GM08714 (cell line): ENCODE measurements around the gene TMA16.
A peak's percentile ranks its signal among the peaks of the same experiment; 100 is the strongest.
"Not testable (repeated sequence)": the region's sequence is repeated elsewhere in the genome, so short reads cannot be mapped to it uniquely, and the experiment has no call there.

Source experiments
- H3K4me3 ChIP-seq: fragments of 200-500 bp; sonication (Bioruptor generic); 2 replicates; pipeline ENCODE4 v1.5.1; 2014; ENCODE audit warnings: mild to moderate bottlenecking, low read length, inconsistent platforms
- ZNF274 ChIP-seq: IDR thresholded peaks from 2 replicates; pipeline ENCODE4 v1.6.1; 2012; ENCODE audit warnings: mild to moderate bottlenecking, low read depth, low read length

The TMA16 gene

DNA sequence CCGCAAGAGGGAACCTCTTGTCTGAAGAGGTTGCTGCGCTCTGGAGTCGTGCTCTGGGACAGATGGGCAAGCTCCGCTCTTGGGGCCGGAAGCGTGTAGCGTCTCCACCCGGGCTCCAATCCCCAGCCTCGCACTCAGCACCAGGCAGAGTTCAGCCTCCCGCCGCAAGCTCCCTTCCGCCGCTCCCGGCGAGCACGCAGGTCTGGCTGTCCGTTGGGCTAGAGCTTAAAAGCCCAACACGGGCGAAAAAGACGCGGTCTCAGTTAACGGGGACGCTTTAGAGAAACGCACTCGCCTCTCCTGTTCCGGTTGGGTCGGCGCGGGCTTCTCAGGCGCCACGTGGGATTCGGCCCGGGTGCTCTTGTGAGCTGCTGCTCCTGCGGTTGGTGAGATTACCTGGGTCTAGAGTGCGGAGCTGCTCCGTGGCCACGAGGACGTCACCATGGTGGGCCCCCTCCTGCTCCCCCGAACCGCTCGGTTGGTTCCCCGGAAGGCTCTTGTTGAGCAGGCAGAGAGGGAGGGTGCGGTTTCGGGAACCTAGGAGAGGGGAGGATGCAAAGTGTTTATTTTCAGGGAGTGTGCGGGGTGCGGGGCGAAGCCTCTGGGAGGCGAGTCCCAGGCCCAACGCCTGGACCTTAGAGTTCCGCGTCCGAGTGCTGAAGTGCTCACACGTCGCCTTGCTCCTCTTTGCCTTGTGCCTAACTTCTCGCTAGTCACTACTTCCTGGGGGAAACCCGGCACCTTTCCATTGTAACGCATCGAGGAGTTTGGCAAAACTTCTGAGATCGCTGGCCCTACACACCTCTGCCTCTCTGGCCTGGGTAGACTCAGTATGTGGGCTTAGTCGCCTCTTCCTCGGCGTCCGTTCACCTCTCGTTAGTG, at the start of gene TMA16:
TSS of gene TMA16 (plus strand) at position 331 of the 882 bp plus-strand sequence. CDS start at position 443, 112 bp downstream.
- peak within 1 kb of the TSS; percentile 67 for H3K4me3 ChIP-seq
- no peak for TF ChIP-seq ZNF274

DNA sequence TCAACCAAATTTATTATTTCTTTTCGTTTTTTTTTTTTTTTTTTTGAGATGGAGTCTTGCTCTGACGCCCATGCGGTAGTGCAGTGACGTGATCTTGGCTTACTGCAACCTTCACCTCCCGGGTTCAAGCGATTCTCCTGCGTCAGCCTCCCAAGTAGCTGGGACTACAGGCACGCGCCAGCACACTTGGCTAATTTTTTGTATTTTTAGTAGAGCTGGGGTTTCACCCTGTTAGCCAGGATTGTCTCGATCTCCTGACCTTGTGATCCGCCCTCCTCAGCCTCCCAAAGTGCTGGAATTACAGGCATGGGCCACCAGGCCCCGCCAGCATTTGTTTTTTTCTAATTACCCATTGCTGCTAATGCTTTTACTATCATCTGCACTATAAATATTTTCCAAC, 47.5 kb upstream of the TMA16 start:
- not testable (repeated sequence) for H3K4me3 ChIP-seq

DNA sequence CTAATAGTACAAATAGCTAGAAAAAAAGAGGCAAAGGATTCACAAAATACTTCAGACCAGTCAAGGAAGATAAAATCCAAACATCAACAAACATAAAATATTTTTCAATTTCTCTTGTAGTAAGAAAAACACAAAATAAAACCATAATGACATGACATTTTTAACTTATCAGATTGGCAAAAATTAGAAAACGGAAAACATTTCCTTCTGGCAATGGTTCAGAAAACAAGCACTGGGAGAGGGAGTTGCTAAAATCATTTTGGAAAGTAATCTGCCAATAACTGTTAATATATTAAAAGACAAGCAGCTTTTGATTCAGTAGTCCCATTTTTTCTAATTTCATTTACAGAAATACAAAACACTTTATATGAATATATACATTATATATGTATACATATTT, 47.0 kb upstream of the TMA16 start:
- TF ChIP-seq ZNF274: no peak
- H3K4me3 ChIP-seq: no peak overlapping the region

DNA sequence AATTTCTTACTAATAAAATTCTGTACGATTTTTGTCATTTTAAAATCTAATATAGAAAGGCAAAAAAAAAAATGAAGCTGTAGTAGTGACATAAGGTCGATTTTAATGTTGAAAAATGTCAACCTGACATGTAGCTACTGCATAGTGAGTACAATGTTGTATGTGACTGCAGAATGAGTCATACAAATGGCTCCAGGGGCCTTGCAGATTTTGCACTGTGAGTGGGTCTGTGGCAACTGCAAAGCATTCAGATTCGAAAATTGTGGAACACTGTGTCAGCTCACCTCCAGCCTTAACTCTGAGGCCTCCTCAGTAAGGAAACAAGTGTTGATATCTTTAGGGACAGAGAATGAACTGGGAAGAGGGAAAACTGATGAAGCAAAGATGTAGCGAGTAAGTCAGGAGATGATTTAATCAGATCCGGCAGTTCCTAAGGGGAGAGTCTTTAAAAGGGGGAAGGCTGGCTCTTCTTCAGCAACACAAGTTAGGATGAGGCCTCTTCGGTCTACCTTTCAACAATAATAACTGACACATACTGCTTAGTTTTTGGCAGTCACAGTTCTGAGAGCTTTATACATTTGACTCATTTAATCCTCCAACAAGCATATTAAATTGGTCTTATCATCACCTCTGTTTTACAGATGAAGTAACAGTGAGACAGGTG, 45.8 kb upstream of the TMA16 start:
- TF ChIP-seq ZNF274: no peak
- H3K4me3 ChIP-seq: no peak overlapping the region

DNA sequence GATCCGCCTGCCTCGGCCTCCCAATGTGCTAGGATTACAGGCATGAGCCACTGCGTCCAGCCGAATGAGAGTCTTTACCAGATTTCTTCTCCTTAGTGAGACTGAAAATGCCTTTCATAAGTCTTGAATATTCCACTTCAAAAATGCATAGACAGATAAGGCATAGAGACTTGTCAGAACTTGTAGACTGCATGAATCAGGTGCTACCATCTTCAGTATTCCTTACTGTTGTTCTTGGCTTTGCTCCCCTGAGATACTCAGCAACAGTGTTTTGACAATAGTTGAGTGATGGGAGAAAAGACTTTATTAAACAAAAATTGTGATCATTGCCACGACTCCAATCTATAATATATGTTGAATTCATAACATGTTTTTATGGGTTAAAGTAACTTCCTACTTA, 31.9 kb upstream of the TMA16 start:
- no peak overlapping the region for H3K4me3 ChIP-seq
- TF ChIP-seq ZNF274: no peak

DNA sequence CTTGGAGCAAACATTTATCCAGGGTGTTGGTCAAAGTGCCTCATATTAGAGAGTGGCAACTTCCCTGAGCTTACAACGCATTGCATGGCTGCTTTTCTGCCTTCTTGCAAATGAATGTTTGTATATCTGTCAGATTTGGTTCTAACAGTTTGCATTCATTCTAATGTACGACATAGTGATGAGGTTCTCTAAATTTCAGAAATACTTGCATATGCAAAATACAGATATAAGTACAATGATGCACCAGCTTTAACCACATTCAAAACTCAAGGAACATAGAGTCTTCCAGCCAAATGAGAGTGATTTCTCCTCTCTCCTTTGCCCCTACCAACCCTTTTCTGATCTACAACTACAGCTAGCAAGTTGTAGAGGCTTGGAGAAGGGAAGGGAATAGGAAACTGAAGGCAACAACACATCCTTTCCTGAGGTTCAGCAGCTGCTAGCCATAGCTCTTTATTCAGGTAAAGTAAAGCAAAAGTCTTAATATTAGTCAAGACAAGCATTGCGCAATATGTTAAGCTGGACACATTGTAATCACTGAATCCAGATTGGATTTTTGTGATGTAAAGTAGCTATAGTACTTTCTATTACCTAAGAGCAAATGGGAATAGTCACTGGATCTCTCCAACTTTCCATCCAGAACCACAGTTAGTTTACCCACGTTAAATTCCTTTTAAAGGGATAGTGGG, 27.3 kb upstream of the TMA16 start:
- H3K4me3 ChIP-seq: no peak overlapping the region
- no peak for TF ChIP-seq ZNF274

DNA sequence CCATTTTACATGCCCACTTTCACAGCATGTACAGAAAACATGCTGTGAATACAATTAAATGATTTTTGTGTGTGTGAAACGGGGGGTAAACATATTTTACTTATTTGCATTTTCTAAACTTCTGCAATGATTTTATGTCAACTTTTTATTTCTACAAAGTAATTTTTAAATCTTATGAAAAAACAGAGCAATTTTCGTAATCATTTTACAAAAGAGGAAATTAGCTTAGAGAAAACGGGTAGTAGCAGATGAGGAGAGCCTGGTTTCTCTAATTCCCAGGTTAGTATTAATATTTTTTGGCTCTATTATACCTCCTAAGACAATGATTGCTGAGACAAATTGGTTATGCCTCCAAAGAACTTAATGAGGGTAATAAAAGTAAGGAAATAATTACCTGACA, 24.1 kb upstream of the TMA16 start:
- TF ChIP-seq ZNF274: no peak
- H3K4me3 ChIP-seq: no peak overlapping the region

DNA sequence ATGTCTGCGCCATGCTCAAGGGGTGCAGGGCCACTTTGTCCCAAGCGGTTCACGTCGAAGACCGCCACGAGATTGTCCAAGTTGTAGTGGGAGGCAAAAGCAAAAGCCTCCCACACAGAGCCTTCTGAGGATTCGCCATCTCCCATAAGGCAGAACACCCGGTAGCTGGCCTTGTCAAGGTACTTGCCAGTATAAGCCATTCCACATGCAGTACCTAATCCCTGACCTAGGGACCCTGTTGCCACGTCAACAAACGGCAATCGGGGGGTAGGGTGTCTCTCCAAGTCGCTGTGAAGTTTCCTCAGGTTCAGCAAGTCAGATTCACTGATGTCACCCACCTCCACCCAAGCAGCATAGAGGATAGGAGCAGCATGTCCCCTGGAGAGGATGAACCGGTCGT, 21.4 kb upstream of the TMA16 start:
- no peak overlapping the region for H3K4me3 ChIP-seq
- no peak for TF ChIP-seq ZNF274

DNA sequence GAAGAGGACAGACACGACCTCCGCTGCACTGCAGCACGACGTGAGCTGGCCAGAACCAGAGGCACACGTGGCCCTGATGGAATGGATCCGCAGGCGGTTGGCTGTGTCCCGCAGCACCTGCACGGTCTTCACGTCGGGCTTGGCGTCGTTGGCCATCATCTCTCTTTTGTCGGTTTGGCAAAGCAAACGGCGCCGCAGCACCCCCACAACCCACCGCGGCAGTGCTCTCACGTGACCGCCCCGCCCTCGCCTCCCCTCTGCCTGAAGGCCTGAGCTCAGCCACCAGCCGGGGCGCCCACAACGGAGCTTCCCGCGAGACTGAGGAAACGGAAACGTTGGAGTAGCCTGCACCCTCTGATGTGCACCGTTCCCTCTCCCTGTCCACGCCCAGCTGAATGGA, 20.9 kb upstream of the TMA16 start, which contains the start of gene TKTL2:
TSS of gene TKTL2 (minus strand) at position 179 of the 400 bp plus-strand sequence. CDS start at position 159, 20 bp downstream.
- no peak within 1 kb of the TSS for H3K4me3 ChIP-seq
- no peak for TF ChIP-seq ZNF274

DNA sequence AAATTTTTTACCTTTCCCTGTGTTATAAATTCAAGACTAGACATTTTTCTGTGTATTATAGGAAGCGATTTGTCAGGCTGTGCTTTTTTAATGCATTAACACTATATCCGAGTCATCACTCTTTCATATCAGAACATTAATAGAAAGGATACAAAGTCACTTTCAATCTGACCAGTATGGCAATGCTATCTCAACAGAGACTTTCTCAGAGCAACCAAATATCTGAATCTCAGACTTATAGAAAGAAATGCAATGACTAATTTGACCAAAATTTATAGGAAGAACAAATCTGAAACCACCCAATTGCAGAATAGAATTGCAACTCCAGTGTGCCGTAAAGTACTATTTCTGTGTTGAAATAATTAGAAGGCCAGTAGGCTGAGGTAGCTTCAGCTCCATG, 20.5 kb upstream of the TMA16 start:
- TF ChIP-seq ZNF274: no peak
- H3K4me3 ChIP-seq: no peak overlapping the region

DNA sequence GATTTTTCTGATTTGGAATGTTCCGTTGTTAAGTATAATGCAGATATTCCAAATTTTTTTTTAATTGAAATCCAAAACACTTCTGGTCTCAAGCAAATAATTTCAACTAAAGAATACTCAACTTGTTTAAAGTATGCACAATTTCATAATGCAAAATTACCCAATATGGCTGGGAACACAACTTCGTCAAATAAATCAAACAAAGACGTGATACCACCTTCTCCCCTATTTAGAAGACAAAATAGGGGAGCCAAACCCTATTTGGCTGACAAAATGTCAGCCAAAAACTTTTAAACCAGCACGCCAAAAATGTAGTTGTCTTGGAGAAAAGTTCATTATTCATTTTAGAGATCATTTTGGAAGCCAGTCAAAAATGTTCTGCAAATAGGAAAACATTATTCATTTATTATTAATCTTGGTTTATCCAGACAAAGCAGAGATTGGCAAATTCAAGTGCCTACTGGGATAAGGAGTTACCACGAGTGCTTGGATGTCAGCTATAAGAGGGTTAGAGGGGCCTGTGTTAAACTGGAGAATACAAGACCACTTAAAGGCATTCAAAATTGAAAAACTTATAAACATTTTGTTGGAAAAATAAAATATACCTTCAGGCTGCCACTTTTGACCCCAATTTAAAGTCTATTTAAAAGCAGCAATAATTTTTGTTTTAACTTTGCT, 17.6 kb upstream of the TMA16 start:
- no peak overlapping the region for H3K4me3 ChIP-seq
- TF ChIP-seq ZNF274: no peak

DNA sequence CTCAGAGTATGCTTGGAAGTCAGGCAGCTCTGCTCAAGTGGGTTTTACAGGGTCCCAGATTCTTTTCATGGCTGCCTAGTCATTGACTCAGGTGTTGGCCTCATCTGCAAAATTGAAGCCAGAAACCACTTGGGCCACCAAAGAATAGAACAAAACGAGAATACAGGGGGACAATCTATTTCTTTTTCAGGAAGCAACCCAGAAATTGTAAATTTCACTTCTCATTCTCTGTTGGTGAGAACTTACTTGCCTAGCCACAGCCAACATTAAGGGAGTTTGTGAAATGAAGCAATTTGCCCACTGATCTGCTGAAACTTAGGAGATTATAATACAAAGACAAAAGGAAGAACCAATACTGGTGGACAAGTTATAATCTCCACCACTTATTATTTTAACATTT, 12.3 kb upstream of the TMA16 start:
- no peak for TF ChIP-seq ZNF274
- no peak overlapping the region for H3K4me3 ChIP-seq

DNA sequence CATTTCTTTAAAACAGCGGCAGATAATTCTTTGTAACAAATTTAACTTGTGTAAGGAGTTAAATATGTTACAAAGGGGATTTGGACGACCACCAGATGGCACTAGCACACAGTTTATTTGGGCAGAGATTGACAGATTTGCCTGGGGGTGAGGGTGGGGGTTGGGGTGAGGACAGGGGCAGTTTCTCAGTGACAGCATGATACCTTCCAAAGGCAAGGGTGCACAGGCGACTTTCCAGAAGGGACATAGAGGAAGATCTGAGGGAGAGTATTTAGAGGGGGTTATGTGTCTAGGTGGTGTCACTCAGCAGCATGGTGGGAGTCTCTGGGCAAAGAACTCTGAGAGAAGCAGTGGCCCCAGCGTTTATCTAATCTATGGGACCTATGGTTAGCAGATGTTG, 9.6 kb upstream of the TMA16 start:
- TF ChIP-seq ZNF274: no peak
- no peak overlapping the region for H3K4me3 ChIP-seq

DNA sequence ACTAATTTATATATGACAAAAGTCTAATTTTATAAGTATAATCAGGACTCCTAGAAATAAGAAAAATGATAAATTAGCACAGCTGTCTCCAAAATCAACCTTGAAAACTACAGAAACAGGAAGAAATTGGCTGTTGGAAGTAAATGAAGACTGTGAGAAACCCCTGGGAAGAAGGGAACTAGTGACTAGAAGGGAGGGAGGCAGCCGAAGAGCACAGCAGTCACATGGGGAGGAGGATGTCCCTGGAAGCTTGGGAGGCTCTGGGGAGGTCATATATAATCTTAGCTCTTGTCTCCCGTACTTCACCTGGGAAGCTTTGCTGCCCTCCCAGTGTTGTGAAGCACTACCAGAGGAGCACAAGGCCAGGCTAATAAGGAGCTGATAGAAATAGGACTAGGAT, 8.9 kb upstream of the TMA16 start:
- no peak for TF ChIP-seq ZNF274
- H3K4me3 ChIP-seq: no peak overlapping the region

DNA sequence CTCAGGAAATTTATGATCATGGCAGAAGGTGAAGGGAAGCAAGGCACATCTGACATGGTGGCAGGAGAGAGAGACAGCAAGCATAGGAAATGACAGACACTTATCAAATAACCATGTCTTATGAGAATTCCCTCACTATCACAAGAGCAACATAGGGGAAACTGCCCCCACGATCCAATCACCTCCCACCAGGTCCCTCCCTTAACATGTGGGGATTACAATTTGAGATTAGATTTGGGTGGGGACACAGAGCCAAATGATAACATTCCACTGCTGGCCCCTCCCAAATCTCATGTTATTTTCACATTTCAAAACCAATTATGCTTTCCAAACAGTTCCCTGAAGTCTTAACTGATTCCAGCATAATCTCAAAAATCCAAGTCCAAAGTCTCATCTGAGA, 8.2 kb upstream of the TMA16 start:
- H3K4me3 ChIP-seq: no peak overlapping the region
- no peak for TF ChIP-seq ZNF274
